ENCODE data around the gene TRIM33.

GRCh38 chr1:114462963-114463362 lies 48.0 kb downstream of the TRIM33 start:
- TF ChIP-seq EZH2 (conservative IDR thresholded peaks at IDR 0.05; ENCODE audit: low read depth, low read length) = no peak
- no peak for TF ChIP-seq KDM5B (CRISPR knock-in tag; IDR thresholded peaks at IDR 0.05; ENCODE audit: borderline replicate concordance)
